ENCODE data around the gene GALP.
"Not testable (repeated sequence)": the region's sequence is repeated elsewhere in the genome, so short reads cannot be mapped to it uniquely, and the experiment has no call there.

GALP gene

GRCh38 chr19:56148096-56148495, 27.7 kb upstream of the GALP start:
- no peak overlapping the region for H3K4me3 ChIP-seq (ENCODE audit: insufficient read depth, low read length, poor library complexity, severe bottlenecking)
- H3K9me2 ChIP-seq (replicated peaks; ENCODE audit: insufficient read depth, low read length) = no peaks in the 10 kb centered on the region
- H3K27me3 ChIP-seq (ENCODE audit: low read length) = no peaks in the 10 kb centered on the region
- H2AFZ ChIP-seq (ENCODE audit: low read depth, low read length, severe bottlenecking) = no peak overlapping the region
- no peak overlapping the region for H3K27ac ChIP-seq (ENCODE audit: low read depth, low read length)
- no peaks in the 10 kb centered on the region for H3K36me3 ChIP-seq (ENCODE audit: low read length)
- H3K9me3 ChIP-seq (ENCODE audit: insufficient read depth, low read length) = no peaks in the 10 kb centered on the region
- peaks cover 30% of the 10 kb centered on the region for H3K79me2 ChIP-seq (ENCODE audit: insufficient read depth, low read length)
- H3K4me2 ChIP-seq (ENCODE audit: low read depth, low read length, poor library complexity, severe bottlenecking) = no peak overlapping the region
- no peaks in the 10 kb centered on the region for H4K20me1 ChIP-seq (ENCODE audit: low read depth, low read length)
- H3K9ac ChIP-seq (ENCODE audit: low read length) = no peak overlapping the region
- no peak for TF ChIP-seq EZH2phosphoT487 (conservative IDR thresholded peaks at IDR 0.05; ENCODE audit: low read length)
- TF ChIP-seq, protein P1, sequence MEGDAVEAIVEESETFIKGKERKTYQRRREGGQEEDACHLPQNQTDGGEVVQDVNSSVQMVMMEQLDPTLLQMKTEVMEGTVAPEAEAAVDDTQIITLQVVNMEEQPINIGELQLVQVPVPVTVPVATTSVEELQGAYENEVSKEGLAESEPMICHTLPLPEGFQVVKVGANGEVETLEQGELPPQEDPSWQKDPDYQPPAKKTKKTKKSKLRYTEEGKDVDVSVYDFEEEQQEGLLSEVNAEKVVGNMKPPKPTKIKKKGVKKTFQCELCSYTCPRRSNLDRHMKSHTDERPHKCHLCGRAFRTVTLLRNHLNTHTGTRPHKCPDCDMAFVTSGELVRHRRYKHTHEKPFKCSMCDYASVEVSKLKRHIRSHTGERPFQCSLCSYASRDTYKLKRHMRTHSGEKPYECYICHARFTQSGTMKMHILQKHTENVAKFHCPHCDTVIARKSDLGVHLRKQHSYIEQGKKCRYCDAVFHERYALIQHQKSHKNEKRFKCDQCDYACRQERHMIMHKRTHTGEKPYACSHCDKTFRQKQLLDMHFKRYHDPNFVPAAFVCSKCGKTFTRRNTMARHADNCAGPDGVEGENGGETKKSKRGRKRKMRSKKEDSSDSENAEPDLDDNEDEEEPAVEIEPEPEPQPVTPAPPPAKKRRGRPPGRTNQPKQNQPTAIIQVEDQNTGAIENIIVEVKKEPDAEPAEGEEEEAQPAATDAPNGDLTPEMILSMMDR (IDR thresholded peaks at IDR 0.05; ENCODE audit: insufficient read depth, low read length, poor library complexity, severe bottlenecking) = no peak
- H3F3A ChIP-seq (ENCODE audit: insufficient read depth) = no peaks in the 10 kb centered on the region

DNA sequence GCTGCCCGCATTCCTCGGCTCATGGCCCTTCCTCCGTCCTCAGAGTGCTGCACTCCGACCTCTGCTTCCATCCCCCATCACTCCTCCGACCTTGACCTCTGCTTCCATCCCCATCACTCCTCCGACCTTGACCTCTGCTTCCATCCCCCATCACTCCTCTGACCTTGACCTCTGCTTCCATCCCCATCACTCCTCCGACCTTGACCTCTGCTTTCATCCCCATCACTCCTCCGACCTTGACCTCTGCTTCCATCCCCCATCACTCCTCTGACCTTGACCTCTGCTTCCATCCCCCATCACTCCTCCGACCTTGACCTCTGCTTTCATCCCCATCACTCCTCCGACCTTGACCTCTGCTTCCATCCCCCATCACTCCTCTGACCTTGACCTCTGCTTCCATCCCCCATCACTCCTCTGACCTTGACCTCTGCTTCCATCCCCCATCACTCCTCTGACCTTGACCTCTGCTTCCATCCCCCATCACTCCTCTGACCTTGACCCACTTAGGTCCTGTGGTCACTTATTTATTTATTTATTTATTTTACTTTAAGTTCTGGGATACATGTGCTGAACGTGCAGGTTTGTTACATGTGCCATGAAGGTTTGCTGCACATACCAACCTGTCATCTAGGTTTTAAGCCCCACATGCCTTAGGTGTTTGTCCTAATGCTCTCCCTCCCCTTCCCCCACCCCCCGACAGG, 26.7 kb upstream of the GALP start:
- H3K27ac ChIP-seq (ENCODE audit: low read depth, low read length); H3F3A ChIP-seq (ENCODE audit: insufficient read depth); H3K4me3 ChIP-seq (ENCODE audit: insufficient read depth, low read length, poor library complexity, severe bottlenecking); H3K36me3 ChIP-seq (ENCODE audit: low read length); H2AFZ ChIP-seq (ENCODE audit: low read depth, low read length, severe bottlenecking); H3K4me2 ChIP-seq (ENCODE audit: low read depth, low read length, poor library complexity, severe bottlenecking); H3K27me3 ChIP-seq (ENCODE audit: low read length); H3K9me2 ChIP-seq (replicated peaks; ENCODE audit: insufficient read depth, low read length); H3K9me3 ChIP-seq (ENCODE audit: insufficient read depth, low read length); H3K9ac ChIP-seq (ENCODE audit: low read length); H4K20me1 ChIP-seq (ENCODE audit: low read depth, low read length): not testable (repeated sequence)
- H3K79me2 ChIP-seq (ENCODE audit: insufficient read depth, low read length) = peaks cover 22% of the 10 kb centered on the region

DNA sequence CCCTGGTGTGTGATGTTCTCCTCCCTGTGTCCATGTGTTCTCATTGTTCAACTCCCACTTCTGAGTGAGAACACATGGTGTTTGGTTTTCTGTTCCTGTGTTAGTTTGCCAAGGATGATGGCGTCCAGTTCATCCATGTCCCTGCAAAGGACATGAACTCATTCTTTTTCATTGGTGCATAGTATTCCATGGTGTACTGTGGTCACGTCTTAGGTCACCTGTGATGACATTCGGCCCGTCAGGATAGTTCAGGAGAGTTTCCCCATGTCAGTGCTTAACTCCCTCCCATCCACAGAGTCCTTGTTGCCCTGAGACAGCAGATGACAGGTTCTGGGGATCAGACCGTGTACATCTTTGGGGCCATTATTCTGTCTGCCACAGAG, 26.2 kb upstream of the GALP start:
- no peak overlapping the region for H2AFZ ChIP-seq (ENCODE audit: low read depth, low read length, severe bottlenecking)
- H3K4me3 ChIP-seq (ENCODE audit: insufficient read depth, low read length, poor library complexity, severe bottlenecking) = no peak overlapping the region
- H3F3A ChIP-seq (ENCODE audit: insufficient read depth) = no peaks in the 10 kb centered on the region
- H3K9me3 ChIP-seq (ENCODE audit: insufficient read depth, low read length) = no peaks in the 10 kb centered on the region
- H3K27me3 ChIP-seq (ENCODE audit: low read length) = no peaks in the 10 kb centered on the region
- H3K4me2 ChIP-seq (ENCODE audit: low read depth, low read length, poor library complexity, severe bottlenecking) = no peak overlapping the region
- H3K27ac ChIP-seq (ENCODE audit: low read depth, low read length) = no peak overlapping the region
- no peak for TF ChIP-seq EZH2phosphoT487 (conservative IDR thresholded peaks at IDR 0.05; ENCODE audit: low read length)
- TF ChIP-seq, protein P1 (IDR thresholded peaks at IDR 0.05; ENCODE audit: insufficient read depth, low read length, poor library complexity, severe bottlenecking) = no peak
- no peak overlapping the region for H3K9ac ChIP-seq (ENCODE audit: low read length)
- H3K9me2 ChIP-seq (replicated peaks; ENCODE audit: insufficient read depth, low read length) = no peaks in the 10 kb centered on the region
- H3K36me3 ChIP-seq (ENCODE audit: low read length) = no peaks in the 10 kb centered on the region
- H4K20me1 ChIP-seq (ENCODE audit: low read depth, low read length) = no peaks in the 10 kb centered on the region
- H3K79me2 ChIP-seq (ENCODE audit: insufficient read depth, low read length) = peaks cover 16% of the 10 kb centered on the region

DNA sequence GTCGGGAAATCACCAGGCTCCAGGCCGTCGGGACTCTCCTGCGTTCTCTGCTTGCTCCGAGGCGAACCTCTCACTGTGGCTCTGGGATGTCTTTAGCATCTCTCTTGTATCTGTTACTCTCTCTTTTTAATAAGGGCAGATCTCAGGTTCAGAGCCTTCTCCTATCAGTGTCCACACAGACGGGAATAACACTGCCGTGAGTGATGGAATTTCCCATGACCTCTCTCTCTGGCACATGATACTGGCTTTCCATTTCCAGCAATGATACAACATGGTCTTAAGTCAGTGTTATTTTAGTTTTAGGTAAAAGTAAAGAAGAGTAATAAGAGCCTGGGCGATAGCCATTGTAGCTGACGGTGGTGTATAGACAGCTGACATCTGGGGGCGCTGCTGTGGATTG, 25.4 kb upstream of the GALP start:
- Histone ChIP-seq H3K27me3 (ENCODE audit: low read length) (no peaks in the 10 kb centered on the region), H3K4me2 (ENCODE audit: low read depth, low read length, poor library complexity, severe bottlenecking) (no peak overlapping the region), H3K9me3 (ENCODE audit: insufficient read depth, low read length) (no peaks in the 10 kb centered on the region), H3K27ac (ENCODE audit: low read depth, low read length) (no peak overlapping the region), H3K9ac (ENCODE audit: low read length) (no peak overlapping the region), H3K9me2 (replicated peaks; ENCODE audit: insufficient read depth, low read length) (no peaks in the 10 kb centered on the region), H2AFZ (ENCODE audit: low read depth, low read length, severe bottlenecking) (no peak overlapping the region), H3F3A (ENCODE audit: insufficient read depth) (no peaks in the 10 kb centered on the region), H3K79me2 (ENCODE audit: insufficient read depth, low read length) (peaks cover 11% of the 10 kb centered on the region), H3K36me3 (ENCODE audit: low read length) (no peaks in the 10 kb centered on the region), H4K20me1 (ENCODE audit: low read depth, low read length) (no peaks in the 10 kb centered on the region), H3K4me3 (ENCODE audit: insufficient read depth, low read length, poor library complexity, severe bottlenecking) (no peak overlapping the region)
- TF ChIP-seq, protein P1 (IDR thresholded peaks at IDR 0.05; ENCODE audit: insufficient read depth, low read length, poor library complexity, severe bottlenecking) = no peak
- TF ChIP-seq EZH2phosphoT487 (conservative IDR thresholded peaks at IDR 0.05; ENCODE audit: low read length) = no peak

Data from SU-DHL-6 (cell line).